Endothelial cell of umbilical vein (primary cell): ENCODE measurements around the gene JARID2. TPM values are rescaled to one million over a fixed set of nuclear protein-coding genes. Genes with fewer than 3 reads are reported as not detected.

Experiments
- BruUV-seq: library from RNA; stranded (reverse); fragments of 400-500 nt; replicated peaks from 2 replicates; lab custom pipeline; 2021; lab: Mats Ljungman, UMichigan
- CTCF ChIA-PET: fragments of 300-600, 350-600 bp; sonication (Branson Sonifier 250); formaldehyde crosslinking; loops from one replicate; lab custom pipeline; 2021; ENCODE audit warnings: antibody characterized with exemption, inconsistent platforms; lab: Charles Lee
- POLR2A ChIA-PET: fragments of 300-600, 350-600 bp; sonication (Branson Sonifier 250); formaldehyde crosslinking; loops from one replicate; lab custom pipeline; 2021; ENCODE audit warnings: antibody characterized with exemption, inconsistent platforms; lab: Charles Lee
- DNase-seq: peaks from one replicate; pipeline ENCODE4 v3.0.0-alpha.2; 2011; ENCODE audit warnings: low read depth, low spot score
- FAIRE-seq: peaks from 2 replicates; lab custom pipeline; 2011; peaks lifted over from hg19 to GRCh38; lab: Jason Lieb, UNC
- H2AFZ ChIP-seq: 2 replicates; pipeline ENCODE4 v1.6.0; 2012; ENCODE audit warnings: low read depth, low read length, control low read depth, inconsistent platforms
- H3K27ac ChIP-seq: 2 replicates; pipeline ENCODE4 v1.5.1; 2011; ENCODE audit warnings: low read depth, mild to moderate bottlenecking, control low read depth, low read length, moderate library complexity; ENCODE audit not compliant: insufficient read depth
- H3K27me3 ChIP-seq, 2 experiments: 2 replicates each; pipeline versions ENCODE4 v1.6.0 to v1.6.1; 2011; ENCODE audit warnings: low read length in 2 of 2, mixed read lengths in 1 of 2; ENCODE audit not compliant: control insufficient read depth in 2 of 2, insufficient read depth in 2 of 2
- H3K36me3 ChIP-seq, 2 experiments: 2 replicates in 1 of 2; 3 replicates in 1 of 2; pipeline ENCODE4 v1.5.1; 2011; ENCODE audit warnings: low read length in 2 of 2, mild to moderate bottlenecking in 1 of 2, moderate library complexity in 1 of 2; ENCODE audit not compliant: control insufficient read depth in 2 of 2, insufficient read depth in 2 of 2; ENCODE audit errors: extremely low read depth in 1 of 2
- H3K4me1 ChIP-seq: 3 replicates; pipeline ENCODE4 v1.5.1; 2011; ENCODE audit warnings: mild to moderate bottlenecking, low read length; ENCODE audit not compliant: control insufficient read depth, insufficient read depth; ENCODE audit errors: extremely low read depth
- H3K4me2 ChIP-seq: 2 replicates; pipeline ENCODE4 v1.6.1; 2011; ENCODE audit warnings: low read length, control low read depth, mixed read lengths; ENCODE audit not compliant: insufficient read depth
- H3K4me3 ChIP-seq, 3 experiments: fragments of 200-600 bp in 1 of 3; sonication (generic), shearing (Covaris generic) in 1 of 3; replicated peaks in 1 of 3; 2 replicates each; pipeline ENCODE4 v1.5.1; 2011 to 2016; ENCODE audit warnings: control low read depth in 3 of 3, low read length in 3 of 3, mild to moderate bottlenecking in 2 of 3, inconsistent platforms in 1 of 3, low read depth in 1 of 3, moderate library complexity in 1 of 3; ENCODE audit not compliant: insufficient read depth in 1 of 3
- H3K79me2 ChIP-seq: 2 replicates; pipeline ENCODE4 v1.6.0; 2012; ENCODE audit warnings: low read length, inconsistent platforms; ENCODE audit not compliant: control insufficient read depth, insufficient read depth
- H3K9ac ChIP-seq: replicated peaks from 2 replicates; pipeline ENCODE3; 2011; ENCODE audit warnings: low read length, control low read depth; ENCODE audit not compliant: insufficient read depth; ENCODE audit errors: extremely low read depth
- H3K9me1 ChIP-seq: replicated peaks from 3 replicates; pipeline ENCODE4 v1.6.0; 2011; ENCODE audit warnings: mild to moderate bottlenecking, low read length; ENCODE audit not compliant: control insufficient read depth, insufficient read depth; ENCODE audit errors: extremely low read depth
- H3K9me3 ChIP-seq: replicated peaks from 2 replicates; pipeline ENCODE4 v1.5.1; 2012; ENCODE audit warnings: low read length, inconsistent platforms; ENCODE audit not compliant: control insufficient read depth, insufficient read depth
- H4K20me1 ChIP-seq: replicated peaks from 2 replicates; pipeline ENCODE3; 2011; ENCODE audit warnings: mild to moderate bottlenecking, low read length; ENCODE audit not compliant: control insufficient read depth, insufficient read depth; ENCODE audit errors: extremely low read depth
- EZH2 ChIP-seq: IDR thresholded peaks from 2 replicates; pipeline ENCODE4 v1.6.1; 2012; ENCODE audit warnings: borderline replicate concordance, low read depth, mild to moderate bottlenecking, moderate library complexity, low read length, inconsistent platforms; ENCODE audit not compliant: severe bottlenecking
- FOS ChIP-seq: IDR thresholded peaks from 2 replicates; pipeline ENCODE4 v1.6.1; 2011; ENCODE audit warnings: mild to moderate bottlenecking, low read length, moderate library complexity, borderline replicate concordance; ENCODE audit not compliant: insufficient read depth
- GATA2 ChIP-seq: IDR thresholded peaks from 2 replicates; pipeline ENCODE4 v1.7.0; 2011; ENCODE audit warnings: low read depth, mild to moderate bottlenecking, moderate library complexity, mixed read lengths, low read length; ENCODE audit not compliant: insufficient read length, insufficient read depth
- JUN ChIP-seq: IDR thresholded peaks from 2 replicates; pipeline ENCODE4 v1.6.1; 2011; ENCODE audit warnings: borderline replicate concordance, low read depth; ENCODE audit not compliant: insufficient read length, insufficient read depth
- MAX ChIP-seq: IDR thresholded peaks from 2 replicates; pipeline ENCODE4 v1.6.1; 2011; ENCODE audit not compliant: insufficient read depth, insufficient read length
- MYC ChIP-seq: IDR thresholded peaks from one replicate; pipeline ENCODE4 v1.6.1; 2011; ENCODE audit warnings: mild to moderate bottlenecking, low read depth, low read length
- POLR2A ChIP-seq: IDR thresholded peaks from 2 replicates; pipeline ENCODE4 v1.6.1; 2012; ENCODE audit warnings: low read depth, mild to moderate bottlenecking, control low read depth, low read length
- POLR2AphosphoS5 ChIP-seq: IDR thresholded peaks from 2 replicates; pipeline ENCODE4 v1.6.1; 2012; ENCODE audit warnings: low read depth, mild to moderate bottlenecking, control low read depth, low read length, moderate library complexity; ENCODE audit not compliant: insufficient read depth
- dilution Hi-C: fragments of 300-500 bp; cut with MboI; formaldehyde crosslinking; loops from one replicate; pipeline ENCODE4 v1.15.0; 2019; ENCODE audit warnings: low sequenced_read_pairs; ENCODE audit not compliant: extremely low pct_ligation_motif_present
- intact Hi-C: fragments of 100-400 bp; cut with micrococcal nuclease; formaldehyde crosslinking; loops from one replicate; pipeline ENCODE4 v1.10.0; 2022
- polyA plus RNA-seq, 4 experiments: library from polyadenylated mRNA; depleted of rRNA in 3 of 4; stranded (reverse) in 3 of 4; unstranded in 1 of 4; fragments of >200 nt; gene quantifications; 2 replicates each; pipeline versions ENCODE4 v1.2.1 to v1.2.3, GENCODE V29; 2011 to 2012; ENCODE audit warnings: missing spikeins in 1 of 4
- total RNA-seq: library from RNA; stranded (reverse); gene quantifications from 2 replicates; pipeline ENCODE4 v1.2.3, GENCODE V29; 2021
- TF ChIP-seq, protein P1 (sequence below), 2 donors: IDR thresholded peaks; 1 replicate in 1 of 2; 2 replicates in 1 of 2; pipeline ENCODE4 v1.5.1; 2011; ENCODE audit warnings: low read length in 2 of 2, mild to moderate bottlenecking in 2 of 2, moderate library complexity in 2 of 2, control low read depth in 1 of 2, inconsistent platforms in 1 of 2, low read depth in 1 of 2; ENCODE audit not compliant: insufficient read depth in 1 of 2; ENCODE audit errors: extremely low read depth in 1 of 2

Gene JARID2
- total and polyA plus RNA-seq, 2 donors (not counting 3 experiments of a cell fraction or from before 2014, with no cell fraction given): 2.9 to 10.6 TPM

DNA sequence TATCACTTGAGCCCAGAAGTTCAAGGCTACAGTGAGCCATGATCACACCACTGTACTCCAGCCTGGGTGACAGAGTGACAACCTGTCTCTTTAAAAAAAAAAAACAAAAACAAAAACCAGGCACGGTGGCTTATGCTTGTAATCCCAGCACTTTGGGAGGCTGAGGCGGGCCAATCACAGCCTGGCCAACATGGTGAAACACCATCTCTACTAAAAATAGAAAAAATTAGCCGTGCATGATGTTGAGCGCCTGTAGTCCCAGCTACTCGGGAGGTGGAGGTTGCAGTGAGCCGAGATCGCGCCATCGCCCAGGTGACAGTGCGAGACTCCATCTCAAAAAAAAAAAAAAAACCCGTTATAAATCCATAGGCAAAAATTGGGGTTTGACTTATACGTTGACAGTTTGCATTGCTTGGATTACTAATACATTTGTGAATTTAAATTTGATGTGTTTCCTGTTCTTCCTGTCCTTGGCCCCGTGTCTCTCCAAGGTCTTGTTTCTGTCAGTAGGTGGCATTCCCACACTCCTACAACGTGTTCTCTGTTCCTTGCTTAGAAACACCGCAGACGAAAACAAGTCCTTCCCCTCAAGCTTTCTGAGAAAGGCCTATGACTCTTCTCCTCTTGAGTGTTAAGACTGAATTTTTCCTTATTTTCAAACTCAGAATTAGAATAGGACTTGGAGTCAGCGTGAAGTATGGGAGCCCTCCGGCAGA, 269.9 kb downstream of the JARID2 start:
- Histone ChIP-seq H2AFZ (no peak overlapping the region), H4K20me1 (no peaks in the 10 kb centered on the region), H3K9me1 (no peaks in the 10 kb centered on the region), H3K79me2 (no peaks in the 10 kb centered on the region), H3K36me3 (peaks cover 0 to 12% of the 10 kb centered on the region in 2 experiments), H3K4me1 (no peaks in the 10 kb centered on the region), H3K9ac (no peak overlapping the region), H3K9me3 (no peaks in the 10 kb centered on the region), H3K27ac (no peak overlapping the region), H3K27me3 (no peaks in the 10 kb centered on the region), H3K4me2 (no peak overlapping the region), H3K4me3 (no peak overlapping the region)
- POLR2A ChIA-PET: no interaction called here
- CTCF ChIA-PET: no interaction called here
- FAIRE-seq (peak; percentile 43), DNase-seq (no peak)
- intact Hi-C loops: no loop called here
- no TSS peak for BruUV-seq
- dilution Hi-C loops: no loop called here
- TF ChIP-seq MAX: no peak
- no peak for TF ChIP-seq JUN
- TF ChIP-seq MYC: no peak
- TF ChIP-seq FOS: no peak
- no peak for TF ChIP-seq POLR2AphosphoS5
- no peak for TF ChIP-seq GATA2
- no peak for TF ChIP-seq EZH2
- no peak for TF ChIP-seq POLR2A
- TF ChIP-seq, protein P1, sequence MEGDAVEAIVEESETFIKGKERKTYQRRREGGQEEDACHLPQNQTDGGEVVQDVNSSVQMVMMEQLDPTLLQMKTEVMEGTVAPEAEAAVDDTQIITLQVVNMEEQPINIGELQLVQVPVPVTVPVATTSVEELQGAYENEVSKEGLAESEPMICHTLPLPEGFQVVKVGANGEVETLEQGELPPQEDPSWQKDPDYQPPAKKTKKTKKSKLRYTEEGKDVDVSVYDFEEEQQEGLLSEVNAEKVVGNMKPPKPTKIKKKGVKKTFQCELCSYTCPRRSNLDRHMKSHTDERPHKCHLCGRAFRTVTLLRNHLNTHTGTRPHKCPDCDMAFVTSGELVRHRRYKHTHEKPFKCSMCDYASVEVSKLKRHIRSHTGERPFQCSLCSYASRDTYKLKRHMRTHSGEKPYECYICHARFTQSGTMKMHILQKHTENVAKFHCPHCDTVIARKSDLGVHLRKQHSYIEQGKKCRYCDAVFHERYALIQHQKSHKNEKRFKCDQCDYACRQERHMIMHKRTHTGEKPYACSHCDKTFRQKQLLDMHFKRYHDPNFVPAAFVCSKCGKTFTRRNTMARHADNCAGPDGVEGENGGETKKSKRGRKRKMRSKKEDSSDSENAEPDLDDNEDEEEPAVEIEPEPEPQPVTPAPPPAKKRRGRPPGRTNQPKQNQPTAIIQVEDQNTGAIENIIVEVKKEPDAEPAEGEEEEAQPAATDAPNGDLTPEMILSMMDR (IDR thresholded peaks at IDR 0.05; ENCODE audit: extremely low read depth in 1 of 2, insufficient read depth in 1 of 2, low read depth in 1 of 2, low read length in 2 of 2): no peak
